ENCODE results near the gene THSD4.

The THSD4 gene

DNA sequence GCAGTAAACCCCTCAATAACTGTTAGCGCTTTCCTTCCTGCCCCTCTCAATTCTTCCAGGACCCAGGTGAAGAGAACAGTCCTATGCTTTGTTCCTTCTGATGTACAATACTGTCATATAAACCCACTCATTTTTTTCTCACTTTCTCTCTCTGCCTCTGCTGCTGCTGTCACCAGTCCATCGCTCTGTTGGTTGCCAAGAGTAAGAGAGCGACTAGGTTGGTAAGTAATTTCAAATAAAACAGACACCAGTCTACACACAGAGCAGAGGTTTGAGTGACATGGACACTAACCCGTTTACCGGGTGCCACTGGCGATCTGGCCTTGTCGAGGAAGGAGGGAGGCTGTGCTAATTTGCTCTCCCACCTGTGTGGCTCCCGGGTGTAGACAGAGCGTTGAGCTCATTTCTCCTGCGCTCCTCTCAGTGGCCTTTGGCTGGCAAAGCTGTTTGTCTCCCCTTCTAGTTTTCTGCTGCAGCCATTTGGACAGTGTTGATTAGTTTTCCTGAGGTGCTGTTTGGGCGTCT is 215.4 kb downstream of the THSD4 start:
- no peak for DNase-seq (ENCODE audit: low read depth)

GRCh38 chr15:71331173-71331572 is 215.9 kb downstream of the THSD4 start:
- no peak for DNase-seq (ENCODE audit: low read depth)

GRCh38 chr15:71332431-71333004 is 217.2 kb downstream of the THSD4 start:
- DNase-seq (ENCODE audit: low read depth): no peak

GRCh38 chr15:71333136-71333700 is 217.9 kb downstream of the THSD4 start:
- no peak for DNase-seq (ENCODE audit: low read depth)

DNA sequence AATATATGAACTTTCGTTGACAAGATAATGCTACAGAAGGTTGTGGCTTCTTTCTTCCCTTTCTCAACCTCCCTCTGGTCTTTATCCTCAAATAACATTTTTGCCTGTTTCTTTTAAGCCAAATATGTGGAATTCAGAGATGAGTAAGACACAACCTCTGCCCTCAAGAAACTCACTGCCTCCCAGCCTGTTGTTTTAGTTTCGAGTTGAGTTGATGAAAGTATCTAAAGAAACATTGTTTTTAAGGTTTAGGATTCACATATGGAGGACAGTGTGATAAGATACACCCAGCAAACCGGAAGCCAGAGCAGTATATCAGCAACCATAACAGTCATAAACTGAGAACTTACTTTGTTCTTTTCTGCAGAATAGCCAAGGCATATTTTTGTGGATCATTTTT is 218.6 kb downstream of the THSD4 start:
- no peak for DNase-seq (ENCODE audit: low read depth)

GRCh38 chr15:71334434-71334833 is 219.2 kb downstream of the THSD4 start:
- DNase-seq (ENCODE audit: low read depth): no peak

GRCh38 chr15:71334873-71335272 is 219.6 kb downstream of the THSD4 start:
- no peak for DNase-seq (ENCODE audit: low read depth)

- DNase-seq (ENCODE audit: low read depth): no peak
These were observed 220.3 kb downstream of the THSD4 start for GRCh38 chr15:71335591-71335990.

GRCh38 chr15:71336671-71337070 is 221.4 kb downstream of the THSD4 start:
- DNase-seq (ENCODE audit: low read depth): no peak

DNA sequence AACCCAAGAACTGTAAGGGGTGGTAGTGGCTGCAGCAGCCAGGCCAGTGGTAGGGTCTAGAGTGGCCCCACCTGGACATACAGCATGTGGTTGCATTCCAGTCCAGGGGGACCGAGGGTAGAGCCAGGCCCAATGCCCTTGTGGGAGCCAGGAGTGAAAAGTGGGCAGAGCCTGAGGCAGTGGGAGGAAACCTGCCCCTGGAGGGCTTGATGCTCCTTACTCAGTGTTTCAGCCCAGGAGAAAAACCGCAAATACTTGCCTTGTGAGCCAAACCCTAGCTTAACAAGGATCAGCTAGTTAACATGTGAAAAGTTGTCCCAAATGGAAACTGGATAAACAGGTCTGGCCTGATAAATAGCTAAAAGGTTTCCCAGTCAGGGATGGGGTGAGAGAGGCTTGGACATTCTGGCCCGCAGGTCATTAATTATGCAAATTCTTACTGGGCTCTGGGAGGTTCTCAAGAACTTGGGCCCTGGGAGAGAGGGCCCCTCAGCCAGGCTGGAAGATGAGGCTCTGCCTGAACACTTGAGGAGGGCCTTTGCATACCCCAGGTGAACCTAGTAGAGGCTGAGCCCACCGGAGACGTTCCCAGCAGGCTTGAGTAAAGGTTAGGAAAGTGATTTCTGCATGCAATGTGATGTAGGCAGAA is 222.1 kb downstream of the THSD4 start:
- DNase-seq (ENCODE audit: low read depth): no peak

DNA sequence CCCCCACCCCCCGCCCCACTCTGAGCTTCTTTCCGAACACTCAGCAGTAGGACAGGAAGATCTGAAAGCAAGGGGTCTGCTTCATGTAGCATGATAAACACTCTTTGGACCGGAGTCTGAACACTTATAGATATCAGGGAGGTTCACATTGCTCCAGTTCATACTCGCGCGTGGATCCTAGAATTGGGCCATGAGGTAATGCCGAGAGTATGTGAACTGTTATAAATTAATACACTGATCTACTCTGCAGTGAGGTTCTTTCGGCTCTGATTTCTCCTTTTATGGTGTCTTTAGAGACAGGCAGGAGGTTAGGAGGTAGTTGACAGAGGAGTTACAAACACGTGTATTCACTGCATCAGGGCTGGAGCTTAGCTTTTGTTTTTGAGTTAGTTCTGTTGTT is 223.0 kb downstream of the THSD4 start:
- DNase-seq (ENCODE audit: low read depth): no peak

- DNase-seq (ENCODE audit: low read depth): no peak
These were observed 223.7 kb downstream of the THSD4 start for GRCh38 chr15:71338827-71339542.

DNA sequence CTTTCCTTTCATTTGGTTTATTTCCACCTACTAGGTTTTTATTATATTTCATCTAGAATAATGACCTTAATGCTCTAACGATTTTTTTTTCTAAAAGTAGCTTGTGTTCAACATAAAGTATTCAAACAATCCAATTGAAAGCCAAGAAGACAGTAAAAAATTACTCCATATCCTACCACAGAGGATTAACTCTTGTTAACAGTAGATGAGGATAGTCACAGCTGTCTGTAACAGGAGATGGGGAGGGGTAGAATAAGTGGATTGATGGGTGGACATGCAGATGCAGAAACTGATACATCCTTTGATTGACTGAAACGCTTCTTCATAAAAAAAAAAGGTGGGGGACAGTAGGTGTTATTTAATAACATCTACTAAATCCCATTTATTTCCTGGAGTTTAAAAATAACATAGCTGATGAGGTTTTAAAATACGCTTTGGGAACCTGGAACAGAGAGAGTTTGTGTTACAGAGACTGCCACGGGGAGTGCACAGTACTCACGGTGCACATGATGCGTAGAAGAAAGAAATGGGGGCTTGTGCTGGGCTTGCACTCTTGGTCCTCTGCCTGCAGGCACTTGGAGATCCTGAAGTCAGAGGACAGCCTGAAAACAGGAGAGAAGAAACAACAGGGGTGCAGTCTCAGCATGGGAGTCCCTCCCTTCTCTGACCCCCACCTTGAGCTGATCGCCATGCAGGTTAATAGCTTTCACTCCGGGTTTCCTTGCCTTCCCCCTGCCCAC is 226.7 kb downstream of the THSD4 start:
- DNase-seq (ENCODE audit: low read depth): no peak

DNA sequence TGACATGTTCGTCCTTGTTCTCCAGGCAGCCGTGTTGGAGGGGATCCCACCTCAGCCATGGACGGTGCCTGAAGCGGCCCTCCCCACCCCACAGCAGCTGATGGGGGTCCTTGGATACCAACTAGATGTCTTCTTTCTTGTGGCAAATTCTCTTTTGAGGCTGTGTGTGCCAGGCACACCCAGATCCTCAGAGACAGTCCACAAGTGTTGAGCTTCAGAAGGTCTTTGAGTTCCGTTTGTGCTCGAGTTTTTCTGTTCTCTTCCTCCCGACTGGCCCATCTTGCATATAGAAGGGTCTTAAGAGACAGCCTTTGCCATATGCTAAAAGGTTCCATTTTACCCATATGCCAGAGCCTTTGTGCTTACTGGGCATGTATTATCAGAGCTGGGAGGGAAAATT is 227.4 kb downstream of the THSD4 start:
- DNase-seq (ENCODE audit: low read depth): no peak

DNA sequence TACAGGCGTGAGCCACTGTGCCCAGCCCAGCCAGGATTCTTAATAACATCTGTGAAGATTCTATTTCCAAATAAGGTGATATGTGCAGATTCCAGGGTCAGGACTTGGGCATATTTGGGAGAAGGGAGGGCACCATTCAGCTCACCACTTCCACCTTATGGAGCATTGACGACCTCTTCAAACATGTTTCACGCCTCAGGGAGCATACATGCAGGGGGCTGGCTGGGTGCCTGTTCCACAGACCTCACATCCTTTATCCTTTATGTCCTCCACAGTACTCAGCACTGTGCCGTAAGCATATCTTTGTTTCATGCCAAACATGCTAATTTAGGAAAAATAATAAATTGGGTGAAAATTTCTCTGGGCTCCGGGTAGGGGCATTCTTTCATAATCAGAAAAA is 229.0 kb downstream of the THSD4 start:
- no peak for DNase-seq (ENCODE audit: low read depth)

DNA sequence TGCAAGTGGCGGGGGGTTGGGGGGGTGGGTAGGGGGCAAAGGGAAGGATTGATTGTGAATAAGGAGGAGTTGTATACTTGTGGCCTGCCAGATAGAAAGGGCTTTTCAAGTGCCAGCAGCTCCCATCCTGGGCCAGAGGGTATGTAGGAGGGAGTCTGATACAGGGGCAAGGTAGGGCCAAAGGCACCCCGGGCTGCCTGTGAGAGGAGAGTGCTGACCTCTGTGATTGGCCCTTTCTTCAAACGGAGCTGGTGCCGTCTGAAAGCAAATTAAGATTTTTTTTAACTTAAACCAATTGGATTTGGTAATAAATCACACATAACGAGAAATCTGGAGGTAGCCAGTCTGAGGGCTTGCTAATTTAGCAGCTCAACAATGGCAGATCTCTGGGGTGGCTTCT is 229.9 kb downstream of the THSD4 start:
- no peak for DNase-seq (ENCODE audit: low read depth)

DNA sequence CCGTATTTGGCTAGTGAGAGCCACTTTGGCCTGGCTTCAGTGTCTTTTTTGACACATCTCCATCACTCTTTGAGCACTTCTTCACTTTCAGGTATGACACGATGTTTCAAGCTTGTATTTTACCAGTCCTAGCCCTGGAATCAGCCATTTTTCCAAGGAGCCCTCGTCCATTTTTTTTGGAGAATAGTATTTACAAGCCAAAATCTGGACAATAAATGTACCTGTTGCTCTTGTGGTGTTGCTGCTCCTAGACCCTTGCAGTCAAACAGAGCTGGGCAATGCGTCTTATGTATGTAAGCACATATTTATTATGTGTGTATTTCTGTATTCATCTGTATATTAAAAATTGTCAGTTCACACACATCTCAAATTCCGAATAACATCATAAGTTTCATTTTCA is 231.2 kb downstream of the THSD4 start:
- no peak for DNase-seq (ENCODE audit: low read depth)

DNA sequence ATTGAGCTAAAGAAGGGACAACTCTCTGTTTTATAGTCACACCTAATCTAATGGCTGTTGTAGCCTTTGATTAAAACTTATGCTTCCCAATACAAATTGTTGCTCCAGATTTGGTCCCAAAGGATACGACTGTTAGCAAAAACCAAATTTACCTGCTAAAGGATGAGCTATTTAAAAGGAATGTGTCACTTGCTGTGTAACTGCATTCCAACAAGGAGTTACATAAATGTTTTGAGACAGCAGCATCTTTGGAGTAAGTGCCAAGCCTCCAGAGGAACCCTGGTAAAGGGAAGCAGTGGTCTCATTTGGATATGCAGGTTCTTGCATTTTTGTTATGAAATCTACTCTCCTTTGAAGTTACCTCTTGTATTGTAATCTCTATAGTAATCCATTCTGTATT is 233.3 kb downstream of the THSD4 start:
- no peak for DNase-seq (ENCODE audit: low read depth)

GRCh38 chr15:71349336-71349735 is 234.1 kb downstream of the THSD4 start:
- no peak for DNase-seq (ENCODE audit: low read depth)

- no peak for DNase-seq (ENCODE audit: low read depth)
These were observed 234.7 kb downstream of the THSD4 start for GRCh38 chr15:71349736-71350526.

GRCh38 chr15:71350622-71351378 is 235.5 kb downstream of the THSD4 start:
- no peak for DNase-seq (ENCODE audit: low read depth)
